Articular chondrocyte of knee joint (primary cell): ENCODE measurements around the gene MEPCE. TPM values are rescaled to one million over a fixed set of nuclear protein-coding genes. Genes with fewer than 3 reads are reported as not detected.

Experiments
- total RNA-seq: library from RNA; depleted of rRNA; stranded (reverse); fragments of >200 nt; gene quantifications from 2 replicates; pipeline ENCODE4 v1.2.3, GENCODE V29; 2012

The MEPCE gene, protein sequence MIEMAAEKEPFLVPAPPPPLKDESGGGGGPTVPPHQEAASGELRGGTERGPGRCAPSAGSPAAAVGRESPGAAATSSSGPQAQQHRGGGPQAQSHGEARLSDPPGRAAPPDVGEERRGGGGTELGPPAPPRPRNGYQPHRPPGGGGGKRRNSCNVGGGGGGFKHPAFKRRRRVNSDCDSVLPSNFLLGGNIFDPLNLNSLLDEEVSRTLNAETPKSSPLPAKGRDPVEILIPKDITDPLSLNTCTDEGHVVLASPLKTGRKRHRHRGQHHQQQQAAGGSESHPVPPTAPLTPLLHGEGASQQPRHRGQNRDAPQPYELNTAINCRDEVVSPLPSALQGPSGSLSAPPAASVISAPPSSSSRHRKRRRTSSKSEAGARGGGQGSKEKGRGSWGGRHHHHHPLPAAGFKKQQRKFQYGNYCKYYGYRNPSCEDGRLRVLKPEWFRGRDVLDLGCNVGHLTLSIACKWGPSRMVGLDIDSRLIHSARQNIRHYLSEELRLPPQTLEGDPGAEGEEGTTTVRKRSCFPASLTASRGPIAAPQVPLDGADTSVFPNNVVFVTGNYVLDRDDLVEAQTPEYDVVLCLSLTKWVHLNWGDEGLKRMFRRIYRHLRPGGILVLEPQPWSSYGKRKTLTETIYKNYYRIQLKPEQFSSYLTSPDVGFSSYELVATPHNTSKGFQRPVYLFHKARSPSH
- total RNA-seq, result 33.4 and 35.0 TPM in 2 replicates

GRCh38 chr7:100429637-100430492 lies at the start of gene MEPCE:
MEPCE (plus strand) TSS chr7:100429831; CDS start chr7:100430019, 188 bp downstream.

GRCh38 chr7:100428199-100428966 lies 1.2 kb upstream of the MEPCE start, which contains the start of gene ZCWPW1:
ZCWPW1 (minus strand) TSS chr7:100428703; CDS start chr7:100420649, 8,054 bp downstream.

GRCh38 chr7:100464210-100464660 lies 34.6 kb downstream of the MEPCE start, which contains the start of gene SPACDR:
SPACDR (minus strand) TSS chr7:100464260; CDS start chr7:100464025, 235 bp downstream.

DNA sequence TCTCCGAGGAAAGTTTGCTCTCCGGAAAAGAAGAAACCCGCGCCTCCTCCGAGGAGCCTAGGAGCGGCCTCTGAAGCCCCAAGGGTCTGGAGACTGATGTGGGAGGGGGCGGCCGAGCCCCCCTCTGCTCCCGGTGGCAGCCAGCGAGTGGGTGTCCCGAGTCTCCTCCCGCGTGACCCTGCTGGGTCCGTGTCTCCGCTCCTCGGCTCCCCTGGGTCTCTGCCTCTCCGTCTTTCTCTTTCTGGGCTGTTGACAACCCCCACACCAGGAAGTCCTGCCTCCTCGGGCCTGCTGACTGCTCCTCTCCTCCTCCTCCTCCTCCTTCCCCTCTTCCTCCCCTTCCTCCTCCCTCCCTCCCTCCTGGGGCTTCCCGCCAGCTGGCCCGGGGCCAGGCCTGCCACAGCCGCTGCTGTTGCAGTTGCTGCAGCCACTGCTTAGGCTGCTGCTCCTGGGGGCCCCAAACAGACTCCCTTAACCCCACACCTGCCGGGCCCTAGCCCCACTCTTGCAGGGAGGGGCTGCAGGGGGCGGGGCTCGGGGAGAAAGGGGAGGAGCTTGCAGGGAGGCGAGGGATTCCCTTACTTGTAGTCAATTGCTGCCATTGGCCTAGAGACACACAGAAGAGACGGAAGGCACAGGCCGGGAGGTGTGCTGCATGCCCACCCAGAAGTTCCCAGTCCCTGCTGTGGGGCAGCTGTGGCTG lies 49.5 kb downstream of the MEPCE start, which contains the start of gene TSC22D4:
TSS of gene TSC22D4 (minus strand) at position 257 of the 703 bp plus-strand sequence. CDS start 1,176 bp downstream, outside the sequence.

Other genes starting within 250 kb of the MEPCE start
- not detected in 2 replicates for gene PVRIG, start 209.9 kb upstream of the MEPCE start, total RNA-seq
- gene SPDYE3, start 122.1 kb upstream of the MEPCE start, total RNA-seq, result not detected in 2 replicates
- 7.8 and 11.8 TPM in 2 replicates for gene PILRB, start 71.7 kb upstream of the MEPCE start, total RNA-seq
- gene PILRA, start 56.3 kb upstream of the MEPCE start, total RNA-seq, result 0.65 TPM in 1 of 2 replicates, not detected in the other
- 2.4 and 3.5 TPM in 2 replicates for gene ZCWPW1, start 1.1 kb upstream of the MEPCE start, total RNA-seq
- gene PPP1R35, start 6.7 kb downstream of the MEPCE start, total RNA-seq, result 6.4 and 8.0 TPM in 2 replicates
- 0.26 TPM in 1 of 2 replicates, not detected in the other for gene SPACDR, start 34.4 kb downstream of the MEPCE start, total RNA-seq
- gene TSC22D4, start 49.4 kb downstream of the MEPCE start, total RNA-seq, result 20.8 and 21.9 TPM in 2 replicates
- gene NYAP1, start 54.1 kb downstream of the MEPCE start, total RNA-seq, result 1.1 and 1.8 TPM in 2 replicates
- gene AGFG2, start 109.4 kb downstream of the MEPCE start, total RNA-seq, result 7.2 and 9.4 TPM in 2 replicates
- gene SAP25, start 144.1 kb downstream of the MEPCE start, total RNA-seq, result not detected in 2 replicates
- gene LRCH4, start 156.3 kb downstream of the MEPCE start, total RNA-seq, result 8.0 TPM in 2 replicates
- gene FBXO24, start 156.5 kb downstream of the MEPCE start, total RNA-seq, result 0.13 and 0.43 TPM in 2 replicates
- 129 and 159 TPM in 2 replicates for gene PCOLCE, start 172.5 kb downstream of the MEPCE start, total RNA-seq
- gene MOSPD3, start 182.7 kb downstream of the MEPCE start, total RNA-seq, result 7.4 and 8.4 TPM in 2 replicates
- gene TFR2, start 211.7 kb downstream of the MEPCE start, total RNA-seq, result 0.65 TPM in 2 replicates
- gene ACTL6B, start 226.6 kb downstream of the MEPCE start, total RNA-seq, result 0.11 TPM in 1 of 2 replicates, not detected in the other
- gene GNB2, start 243.9 kb downstream of the MEPCE start, total RNA-seq, result 63.1 and 82.8 TPM in 2 replicates